Activated naive CD4-positive, alpha-beta T cell treated with anti-CD3 and anti-CD28 coated beads, Interleukin-2, amount 50 U/mL, for 72 hours (primary cell): Measurements from ENCODE around the gene GAST. TPM values are rescaled to one million over a fixed set of nuclear protein-coding genes. Genes with fewer than 3 reads are reported as not detected.
"Not testable (repeated sequence)": the region's sequence is repeated elsewhere in the genome, so short reads cannot be mapped to it uniquely, and the experiment has no call there.

ENCODE experiments used
- ATAC-seq, 2 donors: fragments of 150-1000 bp; cut with Tn5 transposase; 2 replicates each; pipeline ENCODE4 v1.10.0; 2021; ENCODE audit warnings: mild to moderate bottlenecking in 2 of 2, moderate library complexity in 2 of 2
- DNase-seq, 2 donors: peaks; one replicate each; pipeline ENCODE4 v3.0.0; 2021 to 2022; ENCODE audit warnings: low spot score in 2 of 2
- H3K27ac Mint-ChIP-seq, 2 donors: one replicate each; pipeline ENCODE4 v1.8.0; 2022; ENCODE audit warnings: mild to moderate bottlenecking in 2 of 2, mixed read lengths in 2 of 2
- H3K36me3 Mint-ChIP-seq, 2 donors: one replicate each; pipeline ENCODE4 v1.8.0; 2022; ENCODE audit warnings: mixed read lengths in 2 of 2
- H3K9me3 Mint-ChIP-seq, 2 donors: one replicate each; pipeline ENCODE4 v1.8.0; 2022; ENCODE audit warnings: mixed read lengths in 2 of 2
- total RNA-seq, 2 donors: library from RNA; stranded (reverse); gene quantifications; one replicate each; pipeline ENCODE4 v1.2.3, GENCODE V29; 2022

GAST gene
- total RNA-seq, 2 donors from 2014 or later: not detected

GRCh38 chr17:41695134-41695661, 16.9 kb upstream of the GAST start:
- ATAC-seq (peak in 1 of 2 donors; percentile 24), DNase-seq (no peak)
- H3K36me3 Mint-ChIP-seq: peaks cover 20 to 24% of the 10 kb centered on the region in 2 donors
- H3K9me3 Mint-ChIP-seq: no peaks in the 10 kb centered on the region
- H3K27ac Mint-ChIP-seq: peak overlapping the region; percentile 19 to 98

- peaks cover 16 to 18% of the 10 kb centered on the region in 2 donors for H3K36me3 Mint-ChIP-seq
These were observed 16.0 kb upstream of the GAST start for GRCh38 chr17:41695954-41696757.

GRCh38 chr17:41697122-41697962, 14.8 kb upstream of the GAST start:
- DNase-seq (no peak), ATAC-seq (peak in 1 of 2 donors; percentile 15)
- no peaks in the 10 kb centered on the region for H3K9me3 Mint-ChIP-seq
- peaks cover 7% of the 10 kb centered on the region in 2 donors for H3K36me3 Mint-ChIP-seq
- no peak overlapping the region for H3K27ac Mint-ChIP-seq

More at GRCh38 chr17:41695954-41696757, 16.0 kb upstream of the GAST start:
- Mint-ChIP-seq H3K27ac (no peak overlapping the region), H3K9me3 (no peaks in the 10 kb centered on the region)
- ATAC-seq (peak in 1 of 2 donors; percentile 14), DNase-seq (peak in 1 of 2 donors; percentile 82)

GRCh38 chr17:41700843-41701242, 11.3 kb upstream of the GAST start:
- not testable (repeated sequence) for H3K9me3 Mint-ChIP-seq

GRCh38 chr17:41702712-41703111, 9.4 kb upstream of the GAST start:
- Mint-ChIP-seq H3K9me3 (no peaks in the 10 kb centered on the region), H3K36me3 (no peaks in the 10 kb centered on the region), H3K27ac (no peak overlapping the region)
- no peak for DNase-seq
- ATAC-seq: no peak

More at GRCh38 chr17:41700843-41701242, 11.3 kb upstream of the GAST start:
- not testable (repeated sequence) for DNase-seq, ATAC-seq, H3K36me3 Mint-ChIP-seq
- H3K27ac Mint-ChIP-seq: peak overlapping the region in 1 of 2 donors; percentile 44

GRCh38 chr17:41705271-41705991, 6.7 kb upstream of the GAST start:
- H3K9me3 Mint-ChIP-seq: no peaks in the 10 kb centered on the region
- H3K36me3 Mint-ChIP-seq: no peaks in the 10 kb centered on the region
- DNase-seq (no peak), ATAC-seq (no peak)
- H3K27ac Mint-ChIP-seq: peak overlapping the region in 1 of 2 donors; percentile 4

GRCh38 chr17:41707803-41708669, 4.1 kb upstream of the GAST start:
- DNase-seq (no peak), ATAC-seq (no peak)
- Mint-ChIP-seq H3K9me3 (no peaks in the 10 kb centered on the region), H3K36me3 (no peaks in the 10 kb centered on the region), H3K27ac (no peak overlapping the region)

GRCh38 chr17:41710472-41711090, 1.6 kb upstream of the GAST start:
- H3K9me3 Mint-ChIP-seq: no peaks in the 10 kb centered on the region
- no peaks in the 10 kb centered on the region for H3K36me3 Mint-ChIP-seq
- peak overlapping the region in 1 of 2 donors; percentile 33 for H3K27ac Mint-ChIP-seq
- DNase-seq (no peak), ATAC-seq (peak; percentile 64 to 78)

GRCh38 chr17:41717408-41718286, 5.5 kb downstream of the GAST start:
- DNase-seq: no peak
- peak overlapping the region; percentile 65 for H3K27ac Mint-ChIP-seq
- H3K9me3 Mint-ChIP-seq: no peaks in the 10 kb centered on the region
- no peaks in the 10 kb centered on the region for H3K36me3 Mint-ChIP-seq
- peak; percentile 50 to 82 for ATAC-seq

- Mint-ChIP-seq H3K36me3 (no peaks in the 10 kb centered on the region), H3K27ac (peak overlapping the region in 1 of 2 donors; percentile 65), H3K9me3 (no peaks in the 10 kb centered on the region)
- ATAC-seq (no peak), DNase-seq (no peak)
These were observed 6.1 kb downstream of the GAST start for GRCh38 chr17:41718287-41718645.

GRCh38 chr17:41722231-41722630, 10.1 kb downstream of the GAST start:
- H3K27ac Mint-ChIP-seq: no peak overlapping the region
- DNase-seq (no peak), ATAC-seq (no peak)
- H3K36me3 Mint-ChIP-seq: no peaks in the 10 kb centered on the region
- no peaks in the 10 kb centered on the region for H3K9me3 Mint-ChIP-seq

GRCh38 chr17:41723801-41724475, 11.8 kb downstream of the GAST start:
- DNase-seq (no peak), ATAC-seq (no peak)
- Mint-ChIP-seq H3K9me3 (no peaks in the 10 kb centered on the region), H3K36me3 (no peaks in the 10 kb centered on the region), H3K27ac (no peak overlapping the region)

- DNase-seq (no peak), ATAC-seq (no peak)
- H3K9me3 Mint-ChIP-seq: no peaks in the 10 kb centered on the region
These were observed 12.4 kb downstream of the GAST start for GRCh38 chr17:41724476-41725050.

GRCh38 chr17:41725134-41725533, 13.0 kb downstream of the GAST start:
- Mint-ChIP-seq H3K27ac (no peak overlapping the region), H3K36me3 (no peaks in the 10 kb centered on the region), H3K9me3 (no peaks in the 10 kb centered on the region)
- no peak for DNase-seq
- no peak for ATAC-seq

More at GRCh38 chr17:41724476-41725050, 12.4 kb downstream of the GAST start:
- Mint-ChIP-seq H3K27ac (no peak overlapping the region), H3K36me3 (no peaks in the 10 kb centered on the region)
